ENCODE results near the gene PLPP1.

GRCh38 chr5:55472642-55473041 lies 62.1 kb downstream of the PLPP1 start:
- no peak for TF ChIP-seq CTCF (IDR thresholded peaks at IDR 0.05; ENCODE audit: control extremely low read depth in 1 of 3, insufficient read depth in 1 of 3, low read depth in 1 of 3, low read length in 3 of 3)
- TF ChIP-seq CHD1 (IDR thresholded peaks at IDR 0.05; ENCODE audit: low read depth, low read length), result no peak

All from H1 (cell line).